GM18519 (cell line): Measurements from ENCODE around the gene SENP8.
A peak's percentile ranks its signal among the peaks of the same experiment; 100 is the strongest.

Source experiments
- ATAC-seq: cut with Tn5 transposase; IDR thresholded peaks from one replicate; pipeline ENCODE4 v1.9.1; 2021; ENCODE audit warnings: mild to moderate bottlenecking, moderate library complexity; ENCODE audit not compliant: unreplicated experiment, low FRiP score

SENP8 gene

GRCh38 chr15:72112805-72113204, 5.4 kb upstream of the SENP8 start:
- no peak for ATAC-seq

GRCh38 chr15:72113347-72114031, 4.7 kb upstream of the SENP8 start:
- ATAC-seq, result no peak

- no peak for ATAC-seq
These were observed 1.3 kb upstream of the SENP8 start for GRCh38 chr15:72116731-72117485.

GRCh38 chr15:72117486-72118016, 652 bp upstream of the SENP8 start:
- peak; percentile 39 for ATAC-seq

- no peak for ATAC-seq
These were observed 6.0 kb downstream of the SENP8 start for GRCh38 chr15:72124218-72124617.

GRCh38 chr15:72127724-72128322, 9.6 kb downstream of the SENP8 start:
- ATAC-seq, result no peak

- ATAC-seq, result no peak
These were observed 10.2 kb downstream of the SENP8 start for GRCh38 chr15:72128359-72128758.

- ATAC-seq, result no peak
These were observed 12.1 kb downstream of the SENP8 start for GRCh38 chr15:72130272-72130671.

- no peak for ATAC-seq
These were observed 13.7 kb downstream of the SENP8 start for GRCh38 chr15:72131922-72132321.

- no peak for ATAC-seq
These were observed 15.0 kb downstream of the SENP8 start for GRCh38 chr15:72133211-72133610.

GRCh38 chr15:72135719-72136118, 17.5 kb downstream of the SENP8 start:
- no peak for ATAC-seq

GRCh38 chr15:72136170-72137051, 18.2 kb downstream of the SENP8 start:
- ATAC-seq, result no peak

GRCh38 chr15:72139667-72140066, 21.5 kb downstream of the SENP8 start:
- no peak for ATAC-seq

- no peak for ATAC-seq
These were observed 21.9 kb downstream of the SENP8 start for GRCh38 chr15:72140088-72140487.

GRCh38 chr15:72141171-72142084, 23.2 kb downstream of the SENP8 start:
- ATAC-seq, result peak; percentile 93

GRCh38 chr15:72146221-72146620, 28.0 kb downstream of the SENP8 start:
- no peak for ATAC-seq

- no peak for ATAC-seq
These were observed 28.7 kb downstream of the SENP8 start for GRCh38 chr15:72146934-72147333.

GRCh38 chr15:72147418-72147817, 29.2 kb downstream of the SENP8 start:
- ATAC-seq, result no peak

- no peak for ATAC-seq
These were observed 35.2 kb downstream of the SENP8 start for GRCh38 chr15:72153269-72154000.
